ENCODE data around the gene CAPNS1.
A peak's percentile ranks its signal among the peaks of the same experiment; 100 is the strongest.

Gene CAPNS1

GRCh38 chr19:36139473-36140303 is at the start of gene CAPNS1:
TSS of gene CAPNS1 (plus strand) at chr19:36140066. CDS start at chr19:36141012, 946 bp downstream.
- peak; percentile 98 for DNase-seq (ENCODE audit: low spot score)
- no peak for TF ChIP-seq CTCF (IDR thresholded peaks at IDR 0.05; ENCODE audit: extremely low read depth, insufficient read depth, missing control alignments)
- in situ Hi-C loops (cut with MboI; ENCODE audit: low pct_unique_long_range_greater_than_20kb, low sequenced_read_pairs, unreplicated experiment), result no loop called here

GRCh38 chr19:36090910-36091695 is 48.8 kb upstream of the CAPNS1 start:
- TF ChIP-seq CTCF (IDR thresholded peaks at IDR 0.05; ENCODE audit: extremely low read depth, insufficient read depth, missing control alignments), result no peak
- no peak for DNase-seq (ENCODE audit: low spot score)
- in situ Hi-C loops (cut with MboI; ENCODE audit: low pct_unique_long_range_greater_than_20kb, low sequenced_read_pairs, unreplicated experiment), result no loop called here

GRCh38 chr19:36092566-36092965 is 47.3 kb upstream of the CAPNS1 start:
- DNase-seq (ENCODE audit: low spot score), result no peak
- no peak for TF ChIP-seq CTCF (IDR thresholded peaks at IDR 0.05; ENCODE audit: extremely low read depth, insufficient read depth, missing control alignments)
- in situ Hi-C loops (cut with MboI; ENCODE audit: low pct_unique_long_range_greater_than_20kb, low sequenced_read_pairs, unreplicated experiment), result no loop called here

GRCh38 chr19:36093146-36093662 is 46.7 kb upstream of the CAPNS1 start:
- in situ Hi-C loops (cut with MboI; ENCODE audit: low pct_unique_long_range_greater_than_20kb, low sequenced_read_pairs, unreplicated experiment), result no loop called here
- peak; percentile 83 for DNase-seq (ENCODE audit: low spot score)
- no peak for TF ChIP-seq CTCF (IDR thresholded peaks at IDR 0.05; ENCODE audit: extremely low read depth, insufficient read depth, missing control alignments)

- no peak for DNase-seq (ENCODE audit: low spot score)
- in situ Hi-C loops (cut with MboI; ENCODE audit: low pct_unique_long_range_greater_than_20kb, low sequenced_read_pairs, unreplicated experiment), result no loop called here
- no peak for TF ChIP-seq CTCF (IDR thresholded peaks at IDR 0.05; ENCODE audit: extremely low read depth, insufficient read depth, missing control alignments)
Measured at GRCh38 chr19:36093687-36094086, 46.2 kb upstream of the CAPNS1 start.

GRCh38 chr19:36097036-36097435 is 42.8 kb upstream of the CAPNS1 start:
- in situ Hi-C loops (cut with MboI; ENCODE audit: low pct_unique_long_range_greater_than_20kb, low sequenced_read_pairs, unreplicated experiment), result no loop called here
- no peak for DNase-seq (ENCODE audit: low spot score)
- no peak for TF ChIP-seq CTCF (IDR thresholded peaks at IDR 0.05; ENCODE audit: extremely low read depth, insufficient read depth, missing control alignments)
